Effector CD4-positive, alpha-beta T cell (primary cell): ENCODE measurements around the gene SPATA31D1.

ENCODE experiments used
- DNase-seq: peaks from one replicate; pipeline ENCODE4 v3.0.0-alpha.2; 2020

SPATA31D1 gene

GRCh38 chr9:82022121-82022520 is 33.5 kb downstream of the SPATA31D1 start:
- DNase-seq = no peak

DNA sequence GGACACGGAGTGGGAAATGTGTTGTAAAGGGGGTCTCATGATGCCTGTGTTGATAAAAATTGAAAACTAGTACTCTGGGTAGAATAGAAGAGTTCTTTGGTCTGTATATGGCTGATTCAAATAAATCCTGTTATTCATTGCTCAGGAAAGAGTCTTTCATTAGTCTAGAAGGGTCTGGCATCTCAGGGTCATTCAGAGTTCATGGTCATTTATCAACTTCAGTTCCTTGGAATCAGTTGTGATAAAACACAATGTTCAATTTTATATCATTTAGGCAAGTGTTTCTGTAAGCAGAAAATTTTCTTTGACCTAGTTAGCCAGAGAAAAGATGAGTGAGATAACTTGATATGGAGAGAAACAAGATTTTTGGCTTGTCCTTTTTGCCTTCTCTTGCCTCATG is 36.3 kb downstream of the SPATA31D1 start:
- no peak for DNase-seq

GRCh38 chr9:82031538-82032280 is 43.1 kb downstream of the SPATA31D1 start:
- no peak for DNase-seq

- no peak for DNase-seq
Observed at GRCh38 chr9:82034956-82035731, 46.6 kb downstream of the SPATA31D1 start.

DNA sequence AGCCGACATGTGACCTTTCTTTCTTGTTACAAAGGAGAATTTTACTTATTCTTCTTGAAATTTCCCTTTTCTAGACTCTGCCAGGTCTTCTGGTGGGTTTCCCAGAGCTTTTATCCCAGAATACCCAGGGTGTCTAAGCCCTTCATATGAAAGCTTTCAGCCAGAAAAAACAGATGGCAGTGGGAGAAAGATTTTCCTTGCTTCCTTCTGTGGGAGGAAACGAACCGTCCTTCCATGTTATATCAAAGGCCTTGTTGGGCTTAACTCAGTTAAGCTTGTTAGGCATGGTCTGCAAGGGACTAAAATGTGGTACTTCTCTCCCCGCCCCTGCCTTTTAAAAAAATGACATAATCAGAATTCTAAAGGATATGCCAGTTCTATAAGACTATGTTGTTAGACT is 47.5 kb downstream of the SPATA31D1 start:
- DNase-seq = no peak

- no peak for DNase-seq
Observed at GRCh38 chr9:82037126-82037525, 48.6 kb downstream of the SPATA31D1 start.

- DNase-seq = no peak
Observed at GRCh38 chr9:82038897-82039296, 50.3 kb downstream of the SPATA31D1 start.
